Neural cell (in vitro differentiated cells): ENCODE data around the gene SYNJ1. TPM values are rescaled to one million over a fixed set of nuclear protein-coding genes. Genes with fewer than 3 reads are reported as not detected.

Experiments
- H2AFZ ChIP-seq: fragments of 200-600, 300-800 bp; sonication (generic), shearing (Covaris generic); 2 replicates; pipeline ENCODE4 v1.6.0; 2014; ENCODE audit warnings: low read depth, mild to moderate bottlenecking, antibody characterized with exemption, low read length, moderate library complexity
- H3F3A ChIP-seq: fragments of 200-600 bp; shearing (Covaris generic); 2 replicates; pipeline ENCODE4 v1.6.1; 2016; ENCODE audit warnings: mild to moderate bottlenecking, moderate library complexity, mixed read lengths, antibody characterized with exemption, low read length; ENCODE audit not compliant: insufficient read depth, poor library complexity, severe bottlenecking
- H3K27ac ChIP-seq: fragments of 200-600, 300-800 bp; sonication (generic), shearing (Covaris generic); 2 replicates; pipeline ENCODE4 v1.5.1; 2014; ENCODE audit warnings: mild to moderate bottlenecking, low read length, moderate library complexity
- H3K27me3 ChIP-seq: fragments of 300-800, 200-600 bp; sonication (generic), shearing (Covaris generic); 2 replicates; pipeline ENCODE4 v1.6.0; 2014; ENCODE audit warnings: mild to moderate bottlenecking, low read depth, low read length, moderate library complexity; ENCODE audit not compliant: insufficient read depth
- H3K36me3 ChIP-seq: fragments of 300-800, 200-600 bp; sonication (generic), shearing (Covaris generic); 2 replicates; pipeline ENCODE4 v1.5.1; 2014; ENCODE audit warnings: mild to moderate bottlenecking, antibody characterized with exemption, low read length, moderate library complexity; ENCODE audit not compliant: insufficient read depth
- H3K4me2 ChIP-seq: fragments of 300-800, 200-600 bp; sonication (generic), shearing (Covaris generic); 2 replicates; pipeline ENCODE4 v1.6.0; 2014; ENCODE audit warnings: mild to moderate bottlenecking, low read length
- H3K4me3 ChIP-seq: fragments of 300-800, 200-600 bp; sonication (generic), shearing (Covaris generic); 2 replicates; pipeline ENCODE4 v1.5.1; 2014; ENCODE audit warnings: mild to moderate bottlenecking, low read length, moderate library complexity
- H3K79me2 ChIP-seq: fragments of 200-600 bp; shearing (Covaris generic); replicated peaks from 2 replicates; pipeline ENCODE4 v1.6.0; 2014; ENCODE audit warnings: mild to moderate bottlenecking, low read length, moderate library complexity; ENCODE audit not compliant: insufficient read depth
- H3K9ac ChIP-seq: fragments of 300-800, 200-600 bp; sonication (generic), shearing (Covaris generic); 2 replicates; pipeline ENCODE4 v1.6.1; 2016; ENCODE audit warnings: mild to moderate bottlenecking, low read length, mixed read lengths
- H3K9me2 ChIP-seq: fragments of 200-600 bp; shearing (Covaris generic); 2 replicates; pipeline ENCODE4 v1.6.1; 2016; ENCODE audit warnings: mild to moderate bottlenecking, low read length, mixed read lengths; ENCODE audit not compliant: insufficient read depth
- H3K9me3 ChIP-seq: fragments of 200-600, 300-800 bp; sonication (generic), shearing (Covaris generic); 2 replicates; pipeline ENCODE4 v1.6.1; 2016; ENCODE audit warnings: mild to moderate bottlenecking, mixed run types, low read length, moderate library complexity, mixed read lengths
- H4K20me1 ChIP-seq: fragments of 200-600 bp; shearing (Covaris generic); 2 replicates; pipeline ENCODE4 v1.6.1; 2016; ENCODE audit warnings: mild to moderate bottlenecking, mixed run types; ENCODE audit not compliant: insufficient read depth
- CTCF ChIP-seq: fragments of 450-650 bp; IDR thresholded peaks from 2 replicates; pipeline ENCODE4 v1.5.1; 2014; ENCODE audit warnings: antibody characterized with exemption, mild to moderate bottlenecking, moderate library complexity; ENCODE audit not compliant: poor library complexity, severe bottlenecking
- EP300 ChIP-seq: fragments of 450-650 bp; conservative IDR thresholded peaks from 2 replicates; pipeline ENCODE4 v1.6.1; 2014; ENCODE audit warnings: antibody characterized with exemption, mild to moderate bottlenecking, moderate library complexity; ENCODE audit not compliant: poor library complexity, severe bottlenecking
- EZH2 ChIP-seq: fragments of 200-600, 300-800 bp; shearing (Covaris generic), sonication (generic); IDR thresholded peaks from 2 replicates; pipeline ENCODE4 v1.6.1; 2014; ENCODE audit warnings: antibody characterized with exemption, low read length, borderline replicate concordance, mild to moderate bottlenecking; ENCODE audit not compliant: insufficient read depth, poor library complexity, severe bottlenecking
- MXI1 ChIP-seq: fragments of 450-650 bp; conservative IDR thresholded peaks from 2 replicates; pipeline ENCODE4 v1.6.1; 2014; ENCODE audit warnings: antibody characterized with exemption, mild to moderate bottlenecking; ENCODE audit not compliant: poor library complexity, severe bottlenecking
- POLR2AphosphoS5 ChIP-seq: IDR thresholded peaks from 2 replicates; pipeline ENCODE4 v1.6.1; 2012
- RAD21 ChIP-seq: fragments of 450-650 bp; conservative IDR thresholded peaks from 2 replicates; pipeline ENCODE4 v1.6.1; 2014; ENCODE audit warnings: antibody characterized with exemption, mild to moderate bottlenecking, moderate library complexity
- REST ChIP-seq: IDR thresholded peaks from 2 replicates; pipeline ENCODE4 v1.6.1; 2012; ENCODE audit warnings: borderline replicate concordance
- SMC3 ChIP-seq: fragments of 450-650 bp; conservative IDR thresholded peaks from 2 replicates; pipeline ENCODE4 v1.6.1; 2014; ENCODE audit warnings: antibody characterized with exemption, mild to moderate bottlenecking, moderate library complexity; ENCODE audit not compliant: poor library complexity
- TAF1 ChIP-seq: IDR thresholded peaks from 2 replicates; pipeline ENCODE4 v1.6.1; 2012; ENCODE audit warnings: low read depth
- polyA plus RNA-seq: library from polyadenylated mRNA; depleted of rRNA; stranded (reverse); fragments of >200 nt; gene quantifications from 2 replicates; pipeline ENCODE4 v1.2.3, GENCODE V29; 2014

Gene SYNJ1
- polyA plus RNA-seq, 1 donor from 2014 or later = 24.1 TPM

GRCh38 chr21:32648165-32648564 lies 79.6 kb downstream of the SYNJ1 start:
- no peaks in the 10 kb centered on the region for H3K27me3 ChIP-seq
- no peak overlapping the region for H3K4me3 ChIP-seq
- H3K9me2 ChIP-seq = no peaks in the 10 kb centered on the region
- H3K9ac ChIP-seq = no peak overlapping the region
- H4K20me1 ChIP-seq = no peaks in the 10 kb centered on the region
- no peak for TF ChIP-seq TAF1
- TF ChIP-seq MXI1 = no peak
- no peak for TF ChIP-seq POLR2AphosphoS5
- H2AFZ ChIP-seq = no peak overlapping the region
- H3K27ac ChIP-seq = no peak overlapping the region
- H3K9me3 ChIP-seq = no peaks in the 10 kb centered on the region
- H3K4me2 ChIP-seq = no peak overlapping the region
- H3K36me3 ChIP-seq = peaks cover 22% of the 10 kb centered on the region
- H3K79me2 ChIP-seq = no peaks in the 10 kb centered on the region
- no peaks in the 10 kb centered on the region for H3F3A ChIP-seq

- Histone ChIP-seq H4K20me1 (no peaks in the 10 kb centered on the region), H3K4me2 (no peak overlapping the region), H3K27ac (no peak overlapping the region), H3K79me2 (no peaks in the 10 kb centered on the region), H3K9ac (no peak overlapping the region), H3K4me3 (no peak overlapping the region), H3K36me3 (peaks cover 22% of the 10 kb centered on the region), H3K27me3 (no peaks in the 10 kb centered on the region), H3K9me3 (no peaks in the 10 kb centered on the region), H2AFZ (no peak overlapping the region), H3F3A (no peaks in the 10 kb centered on the region), H3K9me2 (no peaks in the 10 kb centered on the region)
- TF ChIP-seq RAD21 (no peak), CTCF (no peak), EP300 (no peak), TAF1 (no peak), POLR2AphosphoS5 (no peak), MXI1 (no peak), SMC3 (no peak), REST (no peak), EZH2 (no peak)
These were observed 82.3 kb downstream of the SYNJ1 start for GRCh38 chr21:32645261-32646182.
